HepG2 (cell line): Measurements from ENCODE around the gene ZNF189. TPM values are rescaled to one million over a fixed set of nuclear protein-coding genes. Genes with fewer than 3 reads are reported as not detected.

Experiments
- ATF7-NPFF ChIP-seq: sonication (generic); formaldehyde crosslinking; IDR thresholded peaks from 2 replicates; pipeline ENCODE4 v1.8.1; 2023; ENCODE audit warnings: mild to moderate bottlenecking, low read depth, missing genetic modification reagents, moderate library complexity
- CBX1 ChIP-seq: IDR thresholded peaks from one replicate; pipeline ENCODE4 v1.6.1; 2016; ENCODE audit warnings: antibody characterized with exemption, low read depth
- CBX5 ChIP-seq: sonication (generic); formaldehyde crosslinking; IDR thresholded peaks from 2 replicates; pipeline ENCODE4 v1.4.0; 2020; ENCODE audit warnings: missing genetic modification reagents, borderline replicate concordance
- ETV6 ChIP-seq: sonication (generic); formaldehyde crosslinking; conservative IDR thresholded peaks from 2 replicates; pipeline ENCODE4 v1.4.0; 2020; ENCODE audit warnings: missing genetic modification reagents
- GABPA ChIP-seq, 2 experiments: IDR thresholded peaks; 2 replicates each; pipeline ENCODE4 v1.6.1; 2011 to 2016; ENCODE audit warnings: low read depth in 2 of 2, low read length in 1 of 2, missing biosample characterization in 1 of 2, missing genetic modification characterization in 1 of 2
- HDAC2 ChIP-seq: sonication (generic); formaldehyde crosslinking; IDR thresholded peaks from 2 replicates; pipeline ENCODE4 v1.4.0; 2020; ENCODE audit warnings: missing genetic modification reagents
- KAT8 ChIP-seq: IDR thresholded peaks from 2 replicates; pipeline ENCODE4 v1.6.1; 2016; ENCODE audit warnings: missing genetic modification reagents, missing compliant biosample characterization
- POLR2G ChIP-seq: fragments of 200-400 bp; formaldehyde crosslinking; IDR thresholded peaks from 2 replicates; pipeline ENCODE4 v1.6.1; 2018; ENCODE audit warnings: mild to moderate bottlenecking, low read depth, low read length, moderate library complexity
- RCOR2 ChIP-seq: IDR thresholded peaks from 2 replicates; pipeline ENCODE4 v1.6.1; 2016; ENCODE audit warnings: missing biosample characterization, missing genetic modification reagents
- RFXANK ChIP-seq: IDR thresholded peaks from 2 replicates; pipeline ENCODE4 v1.6.1; 2016
- SMC3 ChIP-seq: IDR thresholded peaks from 2 replicates; pipeline ENCODE4 v1.6.1; 2011; ENCODE audit warnings: low read length, improper control_type of control experiment
- TFDP2 ChIP-seq: sonication (generic); formaldehyde crosslinking; IDR thresholded peaks from 2 replicates; pipeline ENCODE4 v1.4.0; 2020; ENCODE audit warnings: missing genetic modification reagents
- YEATS2 ChIP-seq: sonication (generic); formaldehyde crosslinking; IDR thresholded peaks from 2 replicates; pipeline ENCODE4 v1.4.0; 2020; ENCODE audit warnings: missing genetic modification reagents, borderline replicate concordance
- ZBTB39 ChIP-seq: sonication (generic); formaldehyde crosslinking; IDR thresholded peaks from 2 replicates; pipeline ENCODE4 v1.5.0; 2020; ENCODE audit warnings: missing genetic modification reagents
- ZC3H13 ChIP-seq: sonication (generic); formaldehyde crosslinking; IDR thresholded peaks from 2 replicates; pipeline ENCODE4 v1.8.1; 2023; ENCODE audit warnings: mild to moderate bottlenecking, missing genetic modification reagents, moderate library complexity
- ZNF10 ChIP-seq: sonication (generic); formaldehyde crosslinking; IDR thresholded peaks from 2 replicates; pipeline ENCODE4 v1.4.0; 2020; ENCODE audit warnings: mild to moderate bottlenecking, low read depth, missing genetic modification reagents, borderline replicate concordance
- ZNF253 ChIP-seq: sonication (generic); formaldehyde crosslinking; IDR thresholded peaks from 2 replicates; pipeline ENCODE4 v1.8.0; 2022; ENCODE audit warnings: mild to moderate bottlenecking, missing genetic modification reagents, borderline replicate concordance
- ZNF547 ChIP-seq: sonication (generic); formaldehyde crosslinking; IDR thresholded peaks from 2 replicates; pipeline ENCODE4 v1.5.1; 2020; ENCODE audit warnings: mild to moderate bottlenecking, missing genetic modification reagents
- polyA plus RNA-seq, 8 experiments: library from polyadenylated mRNA; depleted of rRNA in 3 of 8; stranded (reverse) in 7 of 8; unstranded in 1 of 8; fragments of >200 nt; fragmentation: Illumina TruSeq in 4 of 8; extraction: Trizol in 4 of 8; gene quantifications; 2 replicates each; pipeline versions ENCODE4 v1.2.1 to v1.2.3, GENCODE V29; 2011 to 2016; ENCODE audit warnings: low read depth in 4 of 8, missing spikeins in 1 of 8, mixed read lengths in 1 of 8; ENCODE audit not compliant: insufficient read depth in 1 of 8
- total RNA-seq, 5 experiments: library from RNA; depleted of rRNA; stranded (reverse); fragments of >200 nt; fragmentation: Illumina TruSeq; extraction: Trizol; gene quantifications; 2 replicates each; pipeline ENCODE4 v1.2.3, GENCODE V29; 2016; ENCODE audit warnings: low read depth in 1 of 5
- TF ChIP-seq, protein P1 (sequence below): sonication (generic); formaldehyde crosslinking; IDR thresholded peaks from 2 replicates; pipeline ENCODE4 v1.4.0; 2020; ENCODE audit warnings: missing genetic modification reagents
- TF ChIP-seq, protein P2 (sequence below): sonication (generic); formaldehyde crosslinking; IDR thresholded peaks from 2 replicates; pipeline ENCODE4 v1.5.1; 2020; ENCODE audit warnings: missing genetic modification reagents, mild to moderate bottlenecking, borderline replicate concordance
- TF ChIP-seq, protein P3 (sequence below): sonication (generic); formaldehyde crosslinking; IDR thresholded peaks from 2 replicates; pipeline ENCODE4 v1.4.0; 2020; ENCODE audit warnings: mild to moderate bottlenecking, missing genetic modification reagents, borderline replicate concordance

ZNF189 gene
- total and polyA plus RNA-seq, 2 of the 13 experiments (the other 11 are each of a cell fraction or from before 2014, with no cell fraction given) = 8.4 to 50.0 TPM

- TF ChIP-seq, protein P1, sequence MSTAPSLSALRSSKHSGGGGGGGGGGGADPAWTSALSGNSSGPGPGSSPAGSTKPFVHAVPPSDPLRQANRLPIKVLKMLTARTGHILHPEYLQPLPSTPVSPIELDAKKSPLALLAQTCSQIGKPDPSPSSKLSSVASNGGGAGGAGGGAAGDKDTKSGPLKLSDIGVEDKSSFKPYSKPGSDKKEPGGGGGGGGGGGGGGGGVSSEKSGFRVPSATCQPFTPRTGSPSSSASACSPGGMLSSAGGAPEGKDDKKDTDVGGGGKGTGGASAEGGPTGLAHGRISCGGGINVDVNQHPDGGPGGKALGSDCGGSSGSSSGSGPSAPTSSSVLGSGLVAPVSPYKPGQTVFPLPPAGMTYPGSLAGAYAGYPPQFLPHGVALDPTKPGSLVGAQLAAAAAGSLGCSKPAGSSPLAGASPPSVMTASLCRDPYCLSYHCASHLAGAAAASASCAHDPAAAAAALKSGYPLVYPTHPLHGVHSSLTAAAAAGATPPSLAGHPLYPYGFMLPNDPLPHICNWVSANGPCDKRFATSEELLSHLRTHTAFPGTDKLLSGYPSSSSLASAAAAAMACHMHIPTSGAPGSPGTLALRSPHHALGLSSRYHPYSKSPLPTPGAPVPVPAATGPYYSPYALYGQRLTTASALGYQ = no peak
- TF ChIP-seq ZNF547 (0 out of 2 replicates have a peak, but pooled peaks have one; percentile 45), ZNF253 (no peak), POLR2G (no peak; the same call in 1 of the 2 replicates), KAT8 (CRISPR knock-in tag) (peak; percentile 5; the same call in 1 of the 2 replicates), ZBTB39 (CRISPR knock-in tag) (no peak), SMC3 (no peak; the same call in none of the 2 replicates), RFXANK (no peak), ZNF10 (CRISPR knock-in tag) (no peak), CBX1 (no peak), ZC3H13 (CRISPR knock-in tag) (no peak), ETV6 (CRISPR knock-in tag) (no peak), ATF7-NPFF (CRISPR knock-in tag) (no peak), GABPA (IDR thresholded peaks at IDR 0.05; ENCODE audit: low read depth, low read length) (no peak), GABPA (CRISPR knock-in tag; IDR thresholded peaks at IDR 0.05; ENCODE audit: low read depth) (no peak), TFDP2 (CRISPR knock-in tag) (peak; percentile 8; the same call in 1 of the 2 replicates), HDAC2 (CRISPR knock-in tag) (no peak; the same call in 1 of the 2 replicates), CBX5 (CRISPR knock-in tag) (no peak), YEATS2 (no peak), RCOR2 (CRISPR knock-in tag) (no peak)
- TF ChIP-seq, protein P2, sequence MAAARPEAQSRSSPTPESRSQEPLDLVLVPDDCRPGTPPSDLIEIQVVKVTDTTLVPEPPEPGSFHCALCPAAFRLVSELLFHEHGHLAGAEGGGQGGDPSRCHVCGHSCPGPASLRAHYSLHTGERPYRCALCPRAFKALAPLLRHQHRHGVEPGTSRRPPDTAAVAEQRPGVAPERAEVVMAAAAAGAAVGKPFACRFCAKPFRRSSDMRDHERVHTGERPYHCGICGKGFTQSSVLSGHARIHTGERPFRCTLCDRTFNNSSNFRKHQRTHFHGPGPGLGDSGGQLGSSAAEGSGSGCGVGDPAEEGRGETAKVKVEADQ (CRISPR knock-in tag) = no peak
- TF ChIP-seq, protein P3, sequence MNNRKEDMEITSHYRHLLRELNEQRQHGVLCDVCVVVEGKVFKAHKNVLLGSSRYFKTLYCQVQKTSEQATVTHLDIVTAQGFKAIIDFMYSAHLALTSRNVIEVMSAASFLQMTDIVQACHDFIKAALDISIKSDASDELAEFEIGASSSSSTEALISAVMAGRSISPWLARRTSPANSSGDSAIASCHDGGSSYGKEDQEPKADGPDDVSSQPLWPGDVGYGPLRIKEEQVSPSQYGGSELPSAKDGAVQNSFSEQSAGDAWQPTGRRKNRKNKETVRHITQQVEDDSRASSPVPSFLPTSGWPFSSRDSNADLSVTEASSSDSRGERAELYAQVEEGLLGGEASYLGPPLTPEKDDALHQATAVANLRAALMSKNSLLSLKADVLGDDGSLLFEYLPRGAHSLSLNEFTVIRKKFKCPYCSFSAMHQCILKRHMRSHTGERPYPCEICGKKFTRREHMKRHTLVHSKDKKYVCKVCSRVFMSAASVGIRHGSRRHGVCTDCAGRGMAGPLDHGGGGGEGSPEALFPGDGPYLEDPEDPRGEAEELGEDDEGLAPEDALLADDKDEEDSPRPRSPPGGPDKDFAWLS (CRISPR knock-in tag) = no peak
Observed at GRCh38 chr9:101354765-101355708, 43.6 kb upstream of the ZNF189 start (continued).
